ENCODE data around the gene ADM. TPM values are rescaled to one million over a fixed set of nuclear protein-coding genes. Genes with fewer than 3 reads are reported as not detected.

The ADM gene
- polyA plus RNA-seq, 2 of the 4 experiments (the other 2 are of a cell fraction): 66.3 to 72.1 TPM

DNA sequence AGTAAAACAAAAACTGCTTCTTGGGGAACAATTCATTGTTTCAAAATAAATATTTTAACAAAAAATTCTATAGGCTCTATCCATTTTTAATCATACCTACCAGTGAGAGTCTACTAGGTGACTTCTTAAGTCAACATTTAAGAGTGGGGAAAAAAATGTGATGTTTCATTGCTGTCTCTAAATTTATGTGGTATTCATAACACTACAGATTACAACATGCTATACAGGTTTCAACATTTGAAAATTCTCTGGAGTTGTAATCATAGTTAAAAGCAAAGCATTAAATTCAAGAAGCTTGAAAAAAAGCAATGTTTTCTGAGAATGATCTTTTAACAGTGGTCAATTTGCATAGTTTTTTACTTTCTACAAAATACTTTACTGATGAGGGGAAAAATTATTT lies 29.2 kb upstream of the ADM start:
- Histone ChIP-seq H3K9me3 (no peaks in the 10 kb centered on the region), H3K4me3 (no peak overlapping the region), H3K4me1 (peaks cover 27% of the 10 kb centered on the region), H3K27ac (no peak overlapping the region), H3K4me2 (no peak overlapping the region)
- ChIA-PET POLR2A (no interaction called here), CTCF (no interaction called here)
- ATAC-seq (no peak), FAIRE-seq (no peak), DNase-seq (ENCODE audit: low read depth in 1 of 2, low spot score in 1 of 2) (no peak)
- TF ChIP-seq JUNB (IDR thresholded peaks at IDR 0.05) (no peak), HOXB13 (CRISPR knock-in tag; IDR thresholded peaks at IDR 0.05; ENCODE audit: low read depth) (no peak), TP53 (CRISPR knock-in tag; IDR thresholded peaks at IDR 0.05) (no peak), MAX (IDR thresholded peaks at IDR 0.05) (no peak), PBX3 (IDR thresholded peaks at IDR 0.05) (no peak)

DNA sequence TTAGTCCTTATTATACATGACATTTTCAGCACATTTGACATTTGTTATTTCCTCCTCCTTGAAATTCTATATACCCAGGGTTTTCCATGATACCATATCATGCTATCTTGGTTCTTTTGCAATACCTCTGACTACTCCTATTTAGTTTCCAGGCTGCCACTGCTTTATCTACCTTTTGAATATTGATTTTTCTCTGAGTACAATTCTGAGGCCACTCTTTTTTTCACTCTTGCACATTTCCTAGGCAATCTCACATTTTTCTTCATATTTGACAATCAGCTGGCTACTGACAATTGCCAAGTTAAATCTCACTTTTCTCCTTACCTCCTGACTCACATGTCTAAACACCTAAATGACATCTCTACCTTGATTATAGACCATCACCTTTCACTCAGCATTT lies 22.8 kb upstream of the ADM start:
- ChIA-PET POLR2A (no interaction called here), CTCF (interaction anchor here (1.8 to 3.0 kb wide), 2 partner anchors 70 to 524 kb away, joined by 4 to 8 read pairs; no protein-coding TSS in a partner anchor)
- TF ChIP-seq NR3C1 (IDR thresholded peaks at IDR 0.05) (no peak), NFE2L2 (conservative IDR thresholded peaks at IDR 0.05; ENCODE audit: low read length) (no peak), POLR2AphosphoS2 (conservative IDR thresholded peaks at IDR 0.05; ENCODE audit: low read length) (no peak), RARB (CRISPR knock-in tag; IDR thresholded peaks at IDR 0.05) (no peak), JUNB (IDR thresholded peaks at IDR 0.05) (no peak), RCOR1 (IDR thresholded peaks at IDR 0.05; ENCODE audit: low read depth, low read length) (no peak), RNF2 (IDR thresholded peaks at IDR 0.05; ENCODE audit: borderline replicate concordance, low read depth) (no peak), TP53 (CRISPR knock-in tag; IDR thresholded peaks at IDR 0.05) (no peak), FOSB (CRISPR knock-in tag; IDR thresholded peaks at IDR 0.05) (no peak), CHD4 (IDR thresholded peaks at IDR 0.05; ENCODE audit: borderline replicate concordance) (no peak), CHD2 (IDR thresholded peaks at IDR 0.05; ENCODE audit: low read length, partially characterized antibody) (no peak), HDAC2 (IDR thresholded peaks at IDR 0.05) (no peak), SMC3 (IDR thresholded peaks at IDR 0.05) (no peak), ZSCAN20 (CRISPR knock-in tag; IDR thresholded peaks at IDR 0.05) (no peak), EHMT2 (IDR thresholded peaks at IDR 0.05; ENCODE audit: low read depth) (no peak), HOXB13 (CRISPR knock-in tag; IDR thresholded peaks at IDR 0.05; ENCODE audit: low read depth) (no peak), MAX (IDR thresholded peaks at IDR 0.05) (no peak)
- TF ChIP-seq, protein P1, sequence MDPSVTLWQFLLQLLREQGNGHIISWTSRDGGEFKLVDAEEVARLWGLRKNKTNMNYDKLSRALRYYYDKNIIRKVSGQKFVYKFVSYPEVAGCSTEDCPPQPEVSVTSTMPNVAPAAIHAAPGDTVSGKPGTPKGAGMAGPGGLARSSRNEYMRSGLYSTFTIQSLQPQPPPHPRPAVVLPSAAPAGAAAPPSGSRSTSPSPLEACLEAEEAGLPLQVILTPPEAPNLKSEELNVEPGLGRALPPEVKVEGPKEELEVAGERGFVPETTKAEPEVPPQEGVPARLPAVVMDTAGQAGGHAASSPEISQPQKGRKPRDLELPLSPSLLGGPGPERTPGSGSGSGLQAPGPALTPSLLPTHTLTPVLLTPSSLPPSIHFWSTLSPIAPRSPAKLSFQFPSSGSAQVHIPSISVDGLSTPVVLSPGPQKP (IDR thresholded peaks at IDR 0.05; ENCODE audit: low read depth, low read length): no peak
- TF ChIP-seq, protein P2, sequence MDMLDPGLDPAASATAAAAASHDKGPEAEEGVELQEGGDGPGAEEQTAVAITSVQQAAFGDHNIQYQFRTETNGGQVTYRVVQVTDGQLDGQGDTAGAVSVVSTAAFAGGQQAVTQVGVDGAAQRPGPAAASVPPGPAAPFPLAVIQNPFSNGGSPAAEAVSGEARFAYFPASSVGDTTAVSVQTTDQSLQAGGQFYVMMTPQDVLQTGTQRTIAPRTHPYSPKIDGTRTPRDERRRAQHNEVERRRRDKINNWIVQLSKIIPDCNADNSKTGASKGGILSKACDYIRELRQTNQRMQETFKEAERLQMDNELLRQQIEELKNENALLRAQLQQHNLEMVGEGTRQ (IDR thresholded peaks at IDR 0.05): no peak
- ATAC-seq (no peak), FAIRE-seq (no peak), DNase-seq (ENCODE audit: low read depth in 1 of 2, low spot score in 1 of 2) (no peak)
- Histone ChIP-seq H3K4me1 (peaks cover 19% of the 10 kb centered on the region), H3K4me2 (no peak overlapping the region), H3K27ac (no peak overlapping the region), H3K9me3 (no peaks in the 10 kb centered on the region), H3K4me3 (no peak overlapping the region)

DNA sequence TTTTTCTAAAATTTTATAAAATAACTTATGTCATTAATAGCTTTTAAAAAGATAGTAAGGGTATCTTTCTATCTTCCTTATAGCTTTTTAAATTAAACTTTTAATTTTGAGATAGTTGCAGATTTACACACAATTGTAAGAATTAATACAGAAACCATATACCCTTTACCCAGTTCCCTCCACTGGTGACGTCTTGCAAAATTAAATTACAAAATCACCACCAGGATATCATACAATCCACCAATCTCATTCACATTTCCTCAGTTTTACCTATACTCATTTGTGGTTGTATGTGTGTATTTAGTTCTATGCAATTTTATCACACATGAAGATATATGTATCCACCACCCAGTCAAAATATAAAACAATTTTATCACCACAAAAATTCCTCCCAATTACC lies 20.9 kb upstream of the ADM start:
- 84% methylated on average over 1 of the region's 1 CpG for WGBS (ENCODE audit: missing lambda C conversion rate)
- no peak for TF ChIP-seq CBX8 (IDR thresholded peaks at IDR 0.05)
- no peak for TF ChIP-seq SREBF2 (IDR thresholded peaks at IDR 0.05)
- no peak for TF ChIP-seq RNF2 (IDR thresholded peaks at IDR 0.05; ENCODE audit: borderline replicate concordance, low read depth)
- no peak for TF ChIP-seq SMC3 (IDR thresholded peaks at IDR 0.05)
- no peak for TF ChIP-seq KDM1A (IDR thresholded peaks at IDR 0.05; ENCODE audit: low read depth)
- no peak for TF ChIP-seq HEYL (CRISPR knock-in tag; IDR thresholded peaks at IDR 0.05)
- no peak overlapping the region for H3K27ac ChIP-seq
- H3K4me1 ChIP-seq: peaks cover 21% of the 10 kb centered on the region
- H3K4me2 ChIP-seq: no peak overlapping the region
- DNase-seq (ENCODE audit: low read depth in 1 of 2, low spot score in 1 of 2): no peak
- H3K9me3 ChIP-seq: no peaks in the 10 kb centered on the region
- POLR2A ChIA-PET: no interaction called here
- ATAC-seq: no peak
- CTCF ChIA-PET: interaction anchor here (1.2 to 3.0 kb wide), 5 partner anchors 20 to 550 kb away, joined by 3 to 8 read pairs (median 3); no protein-coding TSS in a partner anchor
- no peak for FAIRE-seq
- no peak overlapping the region for H3K4me3 ChIP-seq

Data from A549 (cell line).